Epithelial cell of proximal tubule (primary cell): ENCODE measurements around the gene CAMK2D. TPM values are rescaled to one million over a fixed set of nuclear protein-coding genes. Genes with fewer than 3 reads are reported as not detected.

ENCODE experiments used
- DNase-seq: peaks from one replicate; pipeline ENCODE4 v3.0.0-alpha.2; 2011; ENCODE audit warnings: low read depth
- H3K4me3 ChIP-seq: 2 replicates; pipeline ENCODE4 v1.5.1; 2011; ENCODE audit warnings: low read depth, mild to moderate bottlenecking, low read length
- total RNA-seq: library from RNA; depleted of rRNA; stranded (reverse); fragments of >200 nt; gene quantifications from 2 replicates; pipeline ENCODE4 v1.2.3, GENCODE V29; 2015
- TF ChIP-seq, protein P1 (sequence below): conservative IDR thresholded peaks from 2 replicates; pipeline ENCODE4 v1.5.1; 2012; ENCODE audit warnings: low read depth, mild to moderate bottlenecking, low read length

Gene CAMK2D
- total RNA-seq, 1 donor from 2014 or later, result 42.2 TPM

DNA sequence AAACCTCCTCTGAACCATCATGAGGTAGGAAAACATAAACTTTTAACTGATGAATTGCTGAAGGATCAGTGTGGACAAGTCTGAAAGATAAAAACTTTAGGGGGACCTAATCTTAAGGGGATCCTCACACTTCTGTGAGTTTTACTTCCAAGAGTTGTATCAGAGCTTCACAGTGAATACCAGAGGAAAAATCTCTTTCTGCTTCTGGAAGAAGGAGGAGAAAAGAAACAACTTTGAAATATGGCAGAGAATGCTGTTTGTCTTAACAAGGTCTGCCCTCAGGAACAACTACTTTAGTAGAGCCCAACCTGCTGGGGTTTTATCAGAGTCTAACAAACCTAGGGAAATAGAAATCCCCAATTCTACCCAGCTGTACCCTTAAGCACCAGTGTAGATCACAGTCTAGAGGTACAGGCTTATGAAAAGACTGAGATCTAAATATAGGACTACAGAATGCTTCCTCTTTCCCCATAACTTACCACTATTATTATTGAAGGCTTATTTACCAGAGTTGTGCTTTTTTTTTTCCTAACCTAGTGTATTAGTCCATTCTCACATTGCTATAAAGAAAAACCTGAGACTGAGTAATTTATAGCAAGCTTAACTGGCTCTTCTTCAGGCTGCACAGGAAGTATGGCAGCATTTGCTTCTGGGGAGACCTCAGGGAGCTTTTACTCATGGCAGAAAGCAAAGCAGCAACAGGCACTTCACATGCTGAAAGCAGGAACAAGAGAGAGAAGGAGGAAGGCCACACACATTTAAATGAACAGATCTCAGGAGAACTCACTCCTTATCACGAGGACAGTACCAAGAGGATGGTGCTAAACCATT is 167.9 kb downstream of the CAMK2D start:
- DNase-seq, result no peak
- H3K4me3 ChIP-seq, result no peak overlapping the region
- TF ChIP-seq, protein P1, sequence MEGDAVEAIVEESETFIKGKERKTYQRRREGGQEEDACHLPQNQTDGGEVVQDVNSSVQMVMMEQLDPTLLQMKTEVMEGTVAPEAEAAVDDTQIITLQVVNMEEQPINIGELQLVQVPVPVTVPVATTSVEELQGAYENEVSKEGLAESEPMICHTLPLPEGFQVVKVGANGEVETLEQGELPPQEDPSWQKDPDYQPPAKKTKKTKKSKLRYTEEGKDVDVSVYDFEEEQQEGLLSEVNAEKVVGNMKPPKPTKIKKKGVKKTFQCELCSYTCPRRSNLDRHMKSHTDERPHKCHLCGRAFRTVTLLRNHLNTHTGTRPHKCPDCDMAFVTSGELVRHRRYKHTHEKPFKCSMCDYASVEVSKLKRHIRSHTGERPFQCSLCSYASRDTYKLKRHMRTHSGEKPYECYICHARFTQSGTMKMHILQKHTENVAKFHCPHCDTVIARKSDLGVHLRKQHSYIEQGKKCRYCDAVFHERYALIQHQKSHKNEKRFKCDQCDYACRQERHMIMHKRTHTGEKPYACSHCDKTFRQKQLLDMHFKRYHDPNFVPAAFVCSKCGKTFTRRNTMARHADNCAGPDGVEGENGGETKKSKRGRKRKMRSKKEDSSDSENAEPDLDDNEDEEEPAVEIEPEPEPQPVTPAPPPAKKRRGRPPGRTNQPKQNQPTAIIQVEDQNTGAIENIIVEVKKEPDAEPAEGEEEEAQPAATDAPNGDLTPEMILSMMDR, result no peak

DNA sequence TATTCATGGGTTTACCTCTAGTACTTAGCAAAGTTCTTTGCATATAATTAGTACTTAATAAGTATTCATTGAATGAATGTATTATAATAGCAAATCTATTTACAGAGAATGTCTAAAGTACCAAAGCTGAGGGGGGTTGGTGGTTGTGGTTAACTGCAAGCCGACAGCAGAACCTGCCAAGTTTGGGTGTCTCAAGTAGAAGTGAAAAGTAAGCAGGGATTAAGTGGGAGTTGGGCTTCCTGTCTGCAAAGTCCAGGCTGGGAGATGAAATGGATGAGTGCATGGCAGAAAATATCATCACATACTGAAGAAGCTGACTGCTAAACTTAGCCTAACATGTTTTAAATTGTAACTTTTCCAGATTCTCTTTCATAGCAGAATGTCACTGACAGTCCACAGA is 169.6 kb downstream of the CAMK2D start:
- TF ChIP-seq, protein P1, result no peak
- no peak overlapping the region for H3K4me3 ChIP-seq
- no peak for DNase-seq

DNA sequence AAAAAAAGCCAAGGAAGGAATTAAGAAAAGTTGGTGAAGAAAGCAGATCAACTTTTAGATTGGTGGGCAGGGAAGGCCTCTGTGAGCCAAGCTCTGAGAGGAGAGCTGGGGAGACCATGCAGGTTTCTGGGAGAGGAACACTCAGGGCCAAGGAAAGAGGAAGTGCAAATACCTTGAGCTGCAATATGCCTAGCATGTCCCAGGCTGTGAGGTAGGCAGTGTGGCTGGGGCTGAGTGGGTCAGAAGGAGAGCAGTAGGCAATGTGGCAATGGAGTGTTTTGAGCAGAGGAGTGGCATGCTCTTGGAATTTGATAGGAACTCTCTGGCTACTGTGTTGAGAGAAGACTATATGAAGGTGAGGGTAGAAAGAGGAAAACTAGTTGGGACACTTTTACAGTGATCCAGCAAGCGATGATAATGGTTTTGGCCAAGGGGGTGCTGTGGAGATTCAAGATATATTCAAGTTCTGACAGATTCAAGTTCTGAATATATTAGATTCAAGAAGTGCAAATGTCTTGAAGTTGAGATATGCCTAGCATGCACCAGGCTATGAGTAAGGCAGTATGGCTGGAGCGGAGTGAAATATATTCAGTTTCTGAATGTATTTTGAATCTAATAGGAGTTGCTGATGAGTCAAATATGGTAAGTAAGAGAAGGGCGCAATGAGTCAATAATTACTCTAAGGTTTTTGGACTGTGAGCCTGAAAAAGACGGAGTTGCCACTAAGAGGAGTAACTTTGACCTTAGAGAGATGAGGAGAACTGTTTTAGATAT is 172.5 kb downstream of the CAMK2D start:
- DNase-seq, result no peak
- H3K4me3 ChIP-seq, result no peak overlapping the region
- TF ChIP-seq, protein P1, result no peak

DNA sequence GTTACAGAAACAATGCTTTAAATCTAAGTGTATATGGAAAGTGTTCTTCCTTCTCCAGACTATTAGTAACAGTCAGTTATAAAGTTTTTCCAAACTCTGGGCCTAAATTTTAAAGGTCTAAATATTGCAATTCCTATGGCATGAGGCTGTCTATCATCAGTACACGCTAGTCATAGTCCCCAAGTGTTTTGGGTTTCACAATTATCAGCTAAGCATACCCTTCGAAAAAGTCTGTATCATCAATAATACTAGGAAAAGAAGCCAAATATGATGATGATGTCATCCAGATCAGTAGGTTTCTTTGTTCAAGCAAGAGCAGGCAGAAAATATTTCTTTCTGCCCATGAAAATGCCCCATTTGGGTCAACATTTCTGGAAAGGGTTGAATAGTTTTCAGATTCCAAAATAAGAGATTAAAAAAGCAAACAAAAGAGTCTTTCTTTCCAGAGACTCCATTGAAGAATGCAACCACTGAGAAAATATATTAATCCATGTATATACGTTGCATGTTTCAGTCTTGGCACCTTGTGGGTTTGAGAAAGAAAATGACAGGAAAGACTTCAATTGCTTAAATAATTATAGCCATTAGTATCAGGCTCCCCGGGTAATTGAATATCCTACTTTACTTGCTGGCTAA is 173.8 kb downstream of the CAMK2D start:
- no peak overlapping the region for H3K4me3 ChIP-seq
- no peak for DNase-seq
- TF ChIP-seq, protein P1, result no peak

DNA sequence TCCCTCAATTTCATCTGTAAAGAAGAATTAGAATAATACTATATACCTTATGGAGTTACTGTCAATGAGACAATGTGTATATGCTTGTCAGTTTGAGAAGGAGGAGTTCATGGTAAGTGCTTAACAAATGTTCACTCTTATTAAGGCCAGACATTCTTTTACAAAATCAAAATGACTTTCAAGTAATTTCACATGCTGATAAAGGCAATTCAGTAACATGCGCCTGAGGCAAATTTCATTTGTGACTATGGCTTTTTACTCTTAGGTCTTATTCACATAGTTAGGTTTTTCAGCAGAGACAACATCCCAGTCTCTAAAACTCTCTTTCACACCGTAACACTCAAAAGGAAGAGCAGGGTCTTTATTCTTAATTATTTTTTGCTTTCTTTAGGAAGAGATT is 174.4 kb downstream of the CAMK2D start:
- DNase-seq, result no peak
- no peak overlapping the region for H3K4me3 ChIP-seq
- TF ChIP-seq, protein P1, result no peak

DNA sequence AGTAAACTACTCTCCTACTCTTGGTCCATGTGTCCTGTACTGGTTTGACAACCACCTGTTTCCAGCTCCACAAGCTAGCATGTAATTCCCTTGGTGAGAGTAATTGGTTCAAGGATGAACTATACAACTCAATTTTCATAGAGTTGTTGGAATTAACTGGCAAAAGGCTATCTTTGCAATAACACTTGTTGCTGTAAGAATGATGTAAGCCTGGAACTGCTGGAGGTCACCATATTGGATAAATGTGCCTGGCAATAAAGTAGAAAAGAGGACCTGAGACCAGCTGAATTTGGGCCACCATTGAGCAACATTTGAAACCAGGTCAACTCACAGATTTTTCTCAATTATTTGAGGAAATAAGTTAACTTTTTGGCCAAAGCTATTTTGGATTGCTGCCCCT is 175.5 kb downstream of the CAMK2D start:
- TF ChIP-seq, protein P1, result no peak
- no peak overlapping the region for H3K4me3 ChIP-seq
- DNase-seq, result no peak
